Measurements from ENCODE around the gene BMAL1. TPM values are rescaled to one million over a fixed set of nuclear protein-coding genes. Genes with fewer than 3 reads are reported as not detected.

BMAL1 gene
- total RNA-seq, 1 experiment from 2014 or later, result 8.3 TPM

GRCh38 chr11:13276832-13277767, 490 bp upstream of the BMAL1 start (continued):
- TF ChIP-seq ZNF416 (CRISPR knock-in tag; IDR thresholded peaks at IDR 0.05) (peak; percentile 94), FOXP1 (CRISPR knock-in tag; IDR thresholded peaks at IDR 0.05; ENCODE audit: borderline replicate concordance) (no peak), ZSCAN18 (CRISPR knock-in tag; IDR thresholded peaks at IDR 0.05) (peak; percentile 100), ZNF263 (CRISPR knock-in tag; IDR thresholded peaks at IDR 0.05; ENCODE audit: low read depth) (no peak), KAT7 (CRISPR knock-in tag; IDR thresholded peaks at IDR 0.05; ENCODE audit: borderline replicate concordance) (no peak), ZNF396 (CRISPR knock-in tag; IDR thresholded peaks at IDR 0.05; ENCODE audit: borderline replicate concordance) (peak; percentile 96; the same call in 1 of the 2 replicates), FOXJ3 (CRISPR knock-in tag; IDR thresholded peaks at IDR 0.05; ENCODE audit: borderline replicate concordance) (no peak), MAX (CRISPR knock-in tag; IDR thresholded peaks at IDR 0.05) (no peak), PRRX2 (CRISPR knock-in tag; IDR thresholded peaks at IDR 0.05) (peak; percentile 92), ZNF423 (CRISPR knock-in tag; IDR thresholded peaks at IDR 0.05) (peak; percentile 84), CREM (CRISPR knock-in tag; IDR thresholded peaks at IDR 0.05) (no peak), FOXK1 (CRISPR knock-in tag; IDR thresholded peaks at IDR 0.05) (no peak), SP1 (CRISPR knock-in tag; conservative IDR thresholded peaks at IDR 0.05) (peak; percentile 58), SMAD4 (CRISPR knock-in tag; IDR thresholded peaks at IDR 0.05) (no peak), GABPB1 (CRISPR knock-in tag; IDR thresholded peaks at IDR 0.05) (no peak), JAZF1 (CRISPR knock-in tag; IDR thresholded peaks at IDR 0.05) (no peak), IRF2 (CRISPR knock-in tag; IDR thresholded peaks at IDR 0.05; ENCODE audit: borderline replicate concordance, low read depth) (no peak), ZNF425 (CRISPR knock-in tag; conservative IDR thresholded peaks at IDR 0.05) (no peak), GTF2I (CRISPR knock-in tag; conservative IDR thresholded peaks at IDR 0.05) (no peak), NFATC4 (CRISPR knock-in tag; IDR thresholded peaks at IDR 0.05) (no peak), TEAD4 (CRISPR knock-in tag; IDR thresholded peaks at IDR 0.05) (no peak), ZNF671 (CRISPR knock-in tag; IDR thresholded peaks at IDR 0.05) (peak; percentile 62; the same call in 1 of the 2 replicates)
- TF ChIP-seq, protein P1, sequence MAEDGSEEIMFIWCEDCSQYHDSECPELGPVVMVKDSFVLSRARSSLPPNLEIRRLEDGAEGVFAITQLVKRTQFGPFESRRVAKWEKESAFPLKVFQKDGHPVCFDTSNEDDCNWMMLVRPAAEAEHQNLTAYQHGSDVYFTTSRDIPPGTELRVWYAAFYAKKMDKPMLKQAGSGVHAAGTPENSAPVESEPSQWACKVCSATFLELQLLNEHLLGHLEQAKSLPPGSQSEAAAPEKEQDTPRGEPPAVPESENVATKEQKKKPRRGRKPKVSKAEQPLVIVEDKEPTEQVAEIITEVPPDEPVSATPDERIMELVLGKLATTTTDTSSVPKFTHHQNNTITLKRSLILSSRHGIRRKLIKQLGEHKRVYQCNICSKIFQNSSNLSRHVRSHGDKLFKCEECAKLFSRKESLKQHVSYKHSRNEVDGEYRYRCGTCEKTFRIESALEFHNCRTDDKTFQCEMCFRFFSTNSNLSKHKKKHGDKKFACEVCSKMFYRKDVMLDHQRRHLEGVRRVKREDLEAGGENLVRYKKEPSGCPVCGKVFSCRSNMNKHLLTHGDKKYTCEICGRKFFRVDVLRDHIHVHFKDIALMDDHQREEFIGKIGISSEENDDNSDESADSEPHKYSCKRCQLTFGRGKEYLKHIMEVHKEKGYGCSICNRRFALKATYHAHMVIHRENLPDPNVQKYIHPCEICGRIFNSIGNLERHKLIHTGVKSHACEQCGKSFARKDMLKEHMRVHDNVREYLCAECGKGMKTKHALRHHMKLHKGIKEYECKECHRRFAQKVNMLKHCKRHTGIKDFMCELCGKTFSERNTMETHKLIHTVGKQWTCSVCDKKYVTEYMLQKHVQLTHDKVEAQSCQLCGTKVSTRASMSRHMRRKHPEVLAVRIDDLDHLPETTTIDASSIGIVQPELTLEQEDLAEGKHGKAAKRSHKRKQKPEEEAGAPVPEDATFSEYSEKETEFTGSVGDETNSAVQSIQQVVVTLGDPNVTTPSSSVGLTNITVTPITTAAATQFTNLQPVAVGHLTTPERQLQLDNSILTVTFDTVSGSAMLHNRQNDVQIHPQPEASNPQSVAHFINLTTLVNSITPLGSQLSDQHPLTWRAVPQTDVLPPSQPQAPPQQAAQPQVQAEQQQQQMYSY (CRISPR knock-in tag; IDR thresholded peaks at IDR 0.05), result peak; percentile 60
- TF ChIP-seq, protein P2, sequence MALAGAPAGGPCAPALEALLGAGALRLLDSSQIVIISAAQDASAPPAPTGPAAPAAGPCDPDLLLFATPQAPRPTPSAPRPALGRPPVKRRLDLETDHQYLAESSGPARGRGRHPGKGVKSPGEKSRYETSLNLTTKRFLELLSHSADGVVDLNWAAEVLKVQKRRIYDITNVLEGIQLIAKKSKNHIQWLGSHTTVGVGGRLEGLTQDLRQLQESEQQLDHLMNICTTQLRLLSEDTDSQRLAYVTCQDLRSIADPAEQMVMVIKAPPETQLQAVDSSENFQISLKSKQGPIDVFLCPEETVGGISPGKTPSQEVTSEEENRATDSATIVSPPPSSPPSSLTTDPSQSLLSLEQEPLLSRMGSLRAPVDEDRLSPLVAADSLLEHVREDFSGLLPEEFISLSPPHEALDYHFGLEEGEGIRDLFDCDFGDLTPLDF (CRISPR knock-in tag; IDR thresholded peaks at IDR 0.05), result no peak
- TF ChIP-seq, protein P3, sequence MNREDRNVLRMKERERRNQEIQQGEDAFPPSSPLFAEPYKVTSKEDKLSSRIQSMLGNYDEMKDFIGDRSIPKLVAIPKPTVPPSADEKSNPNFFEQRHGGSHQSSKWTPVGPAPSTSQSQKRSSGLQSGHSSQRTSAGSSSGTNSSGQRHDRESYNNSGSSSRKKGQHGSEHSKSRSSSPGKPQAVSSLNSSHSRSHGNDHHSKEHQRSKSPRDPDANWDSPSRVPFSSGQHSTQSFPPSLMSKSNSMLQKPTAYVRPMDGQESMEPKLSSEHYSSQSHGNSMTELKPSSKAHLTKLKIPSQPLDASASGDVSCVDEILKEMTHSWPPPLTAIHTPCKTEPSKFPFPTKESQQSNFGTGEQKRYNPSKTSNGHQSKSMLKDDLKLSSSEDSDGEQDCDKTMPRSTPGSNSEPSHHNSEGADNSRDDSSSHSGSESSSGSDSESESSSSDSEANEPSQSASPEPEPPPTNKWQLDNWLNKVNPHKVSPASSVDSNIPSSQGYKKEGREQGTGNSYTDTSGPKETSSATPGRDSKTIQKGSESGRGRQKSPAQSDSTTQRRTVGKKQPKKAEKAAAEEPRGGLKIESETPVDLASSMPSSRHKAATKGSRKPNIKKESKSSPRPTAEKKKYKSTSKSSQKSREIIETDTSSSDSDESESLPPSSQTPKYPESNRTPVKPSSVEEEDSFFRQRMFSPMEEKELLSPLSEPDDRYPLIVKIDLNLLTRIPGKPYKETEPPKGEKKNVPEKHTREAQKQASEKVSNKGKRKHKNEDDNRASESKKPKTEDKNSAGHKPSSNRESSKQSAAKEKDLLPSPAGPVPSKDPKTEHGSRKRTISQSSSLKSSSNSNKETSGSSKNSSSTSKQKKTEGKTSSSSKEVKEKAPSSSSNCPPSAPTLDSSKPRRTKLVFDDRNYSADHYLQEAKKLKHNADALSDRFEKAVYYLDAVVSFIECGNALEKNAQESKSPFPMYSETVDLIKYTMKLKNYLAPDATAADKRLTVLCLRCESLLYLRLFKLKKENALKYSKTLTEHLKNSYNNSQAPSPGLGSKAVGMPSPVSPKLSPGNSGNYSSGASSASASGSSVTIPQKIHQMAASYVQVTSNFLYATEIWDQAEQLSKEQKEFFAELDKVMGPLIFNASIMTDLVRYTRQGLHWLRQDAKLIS (CRISPR knock-in tag; IDR thresholded peaks at IDR 0.05; ENCODE audit: borderline replicate concordance), result no peak
- TF ChIP-seq, protein P4, sequence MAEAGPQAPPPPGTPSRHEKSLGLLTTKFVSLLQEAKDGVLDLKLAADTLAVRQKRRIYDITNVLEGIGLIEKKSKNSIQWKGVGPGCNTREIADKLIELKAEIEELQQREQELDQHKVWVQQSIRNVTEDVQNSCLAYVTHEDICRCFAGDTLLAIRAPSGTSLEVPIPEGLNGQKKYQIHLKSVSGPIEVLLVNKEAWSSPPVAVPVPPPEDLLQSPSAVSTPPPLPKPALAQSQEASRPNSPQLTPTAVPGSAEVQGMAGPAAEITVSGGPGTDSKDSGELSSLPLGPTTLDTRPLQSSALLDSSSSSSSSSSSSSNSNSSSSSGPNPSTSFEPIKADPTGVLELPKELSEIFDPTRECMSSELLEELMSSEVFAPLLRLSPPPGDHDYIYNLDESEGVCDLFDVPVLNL (CRISPR knock-in tag; IDR thresholded peaks at IDR 0.05; ENCODE audit: borderline replicate concordance, low read depth), result no peak

Data from WTC11 (cell line).